DOHH2 (cell line): Measurements from ENCODE around the gene MTFR1L.

Source experiments
- H3F3A ChIP-seq: fragments of 200-600 bp; sonication (generic), shearing (Covaris generic); 2 replicates; pipeline ENCODE4 v1.6.0; 2016; ENCODE audit warnings: antibody characterized with exemption, mild to moderate bottlenecking; ENCODE audit not compliant: control insufficient read depth, insufficient read depth
- H3K27ac ChIP-seq: fragments of 200-600 bp; sonication (generic); 2 replicates; pipeline ENCODE4 v1.5.1; 2014; ENCODE audit warnings: low read depth, mild to moderate bottlenecking, low read length, moderate library complexity
- H3K27me3 ChIP-seq: fragments of 200-600 bp; sonication (generic); 2 replicates; pipeline ENCODE4 v1.6.1; 2014; ENCODE audit warnings: mild to moderate bottlenecking, low read length, mixed read lengths; ENCODE audit not compliant: control insufficient read depth
- H3K36me3 ChIP-seq: fragments of 200-600 bp; sonication (generic); 2 replicates; pipeline ENCODE4 v1.6.1; 2014; ENCODE audit warnings: mild to moderate bottlenecking, low read length, moderate library complexity, mixed read lengths; ENCODE audit not compliant: control insufficient read depth
- H3K4me1 ChIP-seq: fragments of 200-600 bp; sonication (generic); 2 replicates; pipeline ENCODE4 v1.6.1; 2014; ENCODE audit warnings: mild to moderate bottlenecking, low read length, mixed read lengths; ENCODE audit not compliant: control insufficient read depth
- H3K4me2 ChIP-seq: fragments of 200-600 bp; sonication (generic); 2 replicates; pipeline ENCODE4 v1.6.0; 2014; ENCODE audit warnings: mild to moderate bottlenecking, low read length, moderate library complexity
- H3K4me3 ChIP-seq: fragments of 200-600 bp; sonication (generic); 2 replicates; pipeline ENCODE4 v1.5.1; 2014; ENCODE audit warnings: mild to moderate bottlenecking, low read length, mixed read lengths
- H3K79me2 ChIP-seq: fragments of 200-600 bp; sonication (generic); 2 replicates; pipeline ENCODE4 v1.6.1; 2014; ENCODE audit warnings: mild to moderate bottlenecking, low read length, mixed read lengths; ENCODE audit not compliant: control insufficient read depth
- H3K9me2 ChIP-seq: fragments of 200-600 bp; sonication (generic); replicated peaks from 2 replicates; pipeline ENCODE4 v1.6.1; 2014; ENCODE audit warnings: mild to moderate bottlenecking, low read length, mixed read lengths; ENCODE audit not compliant: control insufficient read depth
- H3K9me3 ChIP-seq: fragments of 200-600 bp; sonication (generic); 2 replicates; pipeline ENCODE4 v1.6.1; 2014; ENCODE audit warnings: antibody characterized with exemption, low read length, mixed read lengths; ENCODE audit not compliant: control insufficient read depth, insufficient read depth
- H4K20me1 ChIP-seq: fragments of 200-600 bp; sonication (generic); 2 replicates; pipeline ENCODE4 v1.6.0; 2014; ENCODE audit warnings: low read depth, mild to moderate bottlenecking, antibody characterized with exemption, low read length, moderate library complexity; ENCODE audit not compliant: control insufficient read depth, insufficient read depth
- CTCF ChIP-seq: fragments of 200-600 bp; sonication (generic); IDR thresholded peaks from one replicate; pipeline ENCODE4 v1.5.1; 2014; ENCODE audit warnings: antibody characterized with exemption, mild to moderate bottlenecking, low read depth, low read length; ENCODE audit not compliant: poor library complexity, severe bottlenecking
- EZH2phosphoT487 ChIP-seq: fragments of 200-600 bp; sonication (generic); IDR thresholded peaks from 2 replicates; pipeline ENCODE4 v1.6.1; 2017; ENCODE audit warnings: borderline replicate concordance, mild to moderate bottlenecking, antibody characterized with exemption, low read length, moderate library complexity, mixed read lengths

Gene MTFR1L

GRCh38 chr1:25847929-25848328 lies 28.2 kb downstream of the MTFR1L start:
- Histone ChIP-seq H3K9me2 (no peaks in the 10 kb centered on the region), H3K27me3 (no peaks in the 10 kb centered on the region), H3K4me2 (no peak overlapping the region), H3K4me1 (peaks cover 18% of the 10 kb centered on the region), H3F3A (no peaks in the 10 kb centered on the region), H3K9me3 (no peaks in the 10 kb centered on the region), H3K27ac (no peak overlapping the region), H3K4me3 (no peak overlapping the region), H4K20me1 (no peaks in the 10 kb centered on the region), H3K79me2 (peaks cover 83% of the 10 kb centered on the region), H3K36me3 (no peaks in the 10 kb centered on the region)
- TF ChIP-seq CTCF: no peak
- TF ChIP-seq EZH2phosphoT487: no peak

- peaks cover 18% of the 10 kb centered on the region for H3K4me1 ChIP-seq
- no peaks in the 10 kb centered on the region for H3K9me2 ChIP-seq
- H3K36me3 ChIP-seq: peaks cover 1% of the 10 kb centered on the region; the same call in 1 of the 2 replicates
- no peaks in the 10 kb centered on the region for H3F3A ChIP-seq
- H4K20me1 ChIP-seq: no peaks in the 10 kb centered on the region
- H3K27me3 ChIP-seq: no peaks in the 10 kb centered on the region
- H3K27ac ChIP-seq: no peak overlapping the region
- peaks cover 85% of the 10 kb centered on the region for H3K79me2 ChIP-seq
- TF ChIP-seq CTCF (no peak), EZH2phosphoT487 (no peak)
- H3K9me3 ChIP-seq: no peaks in the 10 kb centered on the region
- H3K4me3 ChIP-seq: no peak overlapping the region
- no peak overlapping the region for H3K4me2 ChIP-seq
Measured at GRCh38 chr1:25848531-25848930, 28.8 kb downstream of the MTFR1L start.

GRCh38 chr1:25854554-25854953 lies 34.8 kb downstream of the MTFR1L start:
- peaks cover 87% of the 10 kb centered on the region for H3K79me2 ChIP-seq
- H3K27me3 ChIP-seq: no peaks in the 10 kb centered on the region
- no peak overlapping the region for H3K27ac ChIP-seq
- peaks cover 4% of the 10 kb centered on the region; the same call in 1 of the 2 replicates for H3K36me3 ChIP-seq
- no peaks in the 10 kb centered on the region for H4K20me1 ChIP-seq
- H3K9me2 ChIP-seq: no peaks in the 10 kb centered on the region
- no peaks in the 10 kb centered on the region for H3K9me3 ChIP-seq
- H3F3A ChIP-seq: no peaks in the 10 kb centered on the region
- peaks cover 6% of the 10 kb centered on the region for H3K4me1 ChIP-seq
- TF ChIP-seq EZH2phosphoT487: no peak
- TF ChIP-seq CTCF: no peak
- no peak overlapping the region for H3K4me2 ChIP-seq
- H3K4me3 ChIP-seq: no peak overlapping the region
